GM23248 (cell line): ENCODE data around the gene GCSAM.

Experiments used
- EZH2 ChIP-seq: fragments of 200-600 bp; sonication (generic); IDR thresholded peaks from 2 replicates; pipeline ENCODE4 v1.6.1; 2018; ENCODE audit warnings: antibody characterized with exemption, mild to moderate bottlenecking; ENCODE audit not compliant: insufficient read depth, poor library complexity, severe bottlenecking
- EZH2phosphoT487 ChIP-seq: fragments of 200-600 bp; sonication (generic); IDR thresholded peaks from 2 replicates; pipeline ENCODE4 v1.6.1; 2018; ENCODE audit warnings: antibody characterized with exemption, moderate library complexity, mild to moderate bottlenecking, low read depth; ENCODE audit not compliant: insufficient read depth

DNA sequence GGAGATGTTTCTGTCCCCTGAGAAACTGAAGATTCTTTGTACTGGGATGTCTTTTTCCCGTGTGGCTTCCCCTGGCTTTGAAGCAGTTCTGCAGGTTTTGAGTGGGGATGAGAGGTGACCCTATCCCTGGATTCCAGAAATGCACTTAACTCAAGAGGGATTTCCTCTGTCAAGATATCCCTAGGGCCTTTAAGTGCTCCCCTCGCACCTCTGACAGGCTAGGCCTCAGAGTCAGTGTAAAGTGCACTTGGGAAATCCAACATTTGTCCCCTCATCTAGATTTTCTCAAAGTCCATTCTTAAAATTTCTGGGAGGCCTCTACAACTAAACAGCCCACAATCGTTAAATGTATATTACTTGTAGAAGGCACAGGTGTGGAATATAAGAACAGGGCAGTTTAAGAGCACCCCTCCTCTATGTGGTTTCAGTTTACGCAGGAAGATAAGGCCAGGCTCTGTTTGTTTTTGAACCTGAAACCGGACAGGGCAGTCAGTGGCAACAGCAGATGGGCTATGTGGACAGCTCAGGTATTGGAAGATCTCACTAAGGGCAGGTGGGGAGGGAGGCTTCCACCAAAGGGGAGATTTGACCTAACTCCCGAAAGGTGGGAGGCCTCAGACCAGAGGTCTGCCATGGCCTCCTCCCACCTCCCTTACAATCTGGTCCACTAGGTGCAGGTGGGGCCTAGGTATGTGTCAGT, 42.0 kb downstream of the GCSAM start:
- TF ChIP-seq EZH2 (no peak), EZH2phosphoT487 (no peak)
